Stimulated activated CD4-positive, alpha-beta T cell treated with anti-CD3 and anti-CD28 coated beads, Interleukin-4, amount 100 ng/mL, for 24 hours (primary cell): ENCODE results near the gene XKRX.

ENCODE experiments used
- DNase-seq: peaks from one replicate; pipeline ENCODE4 v3.0.0-alpha.2; 2020

Gene XKRX

DNA sequence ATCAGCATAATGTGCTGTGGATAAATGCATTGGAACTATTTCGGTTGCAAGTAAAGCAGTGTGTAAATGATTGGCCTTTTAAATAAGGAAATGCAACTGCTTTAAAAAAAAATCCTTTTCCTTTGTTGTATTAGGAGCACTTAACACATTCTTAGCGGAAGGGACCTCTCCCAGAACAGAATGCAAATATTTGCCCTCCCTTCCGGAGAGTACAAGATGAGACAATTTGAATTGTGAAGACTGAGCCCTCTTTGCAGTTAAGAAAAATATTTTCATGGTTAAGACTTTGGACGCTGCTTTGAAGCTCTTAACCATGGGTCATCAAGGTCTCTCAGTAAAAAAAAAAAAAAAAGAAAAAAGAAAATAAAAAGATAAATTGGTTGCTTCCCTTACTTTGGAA lies 45.1 kb downstream of the XKRX start:
- no peak for DNase-seq

- DNase-seq: no peak
These were observed 48.3 kb downstream of the XKRX start for GRCh38 chrX:100880368-100880767.

DNA sequence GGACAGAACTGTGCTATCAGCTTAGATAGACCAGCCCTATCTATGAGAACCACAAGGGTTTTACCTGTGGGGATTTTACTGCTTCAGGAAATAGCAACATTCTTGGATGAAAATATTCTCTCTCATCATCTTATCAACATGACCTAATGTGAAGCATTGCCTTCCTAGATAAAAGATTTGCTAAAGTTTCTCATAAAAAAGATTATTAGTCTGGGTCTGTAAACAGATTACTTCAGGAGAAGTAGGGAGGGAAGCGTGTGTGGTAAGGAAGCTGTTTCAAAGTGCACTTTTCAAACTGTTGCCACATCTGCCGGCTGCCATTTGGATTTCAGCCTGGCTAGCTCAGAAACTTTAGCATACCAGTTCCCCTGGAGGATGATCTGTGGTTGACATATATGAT lies 54.4 kb downstream of the XKRX start, which contains the start of gene NOX1:
Gene NOX1, minus strand, starts transcription at position 35 of the 400 bp plus-strand sequence. CDS start 220 bp downstream, outside the sequence.
- DNase-seq: no peak

GRCh38 chrX:100871594-100872560 lies 56.8 kb downstream of the XKRX start:
- no peak for DNase-seq

- DNase-seq: no peak
These were observed 58.2 kb downstream of the XKRX start for GRCh38 chrX:100870527-100870926.

DNA sequence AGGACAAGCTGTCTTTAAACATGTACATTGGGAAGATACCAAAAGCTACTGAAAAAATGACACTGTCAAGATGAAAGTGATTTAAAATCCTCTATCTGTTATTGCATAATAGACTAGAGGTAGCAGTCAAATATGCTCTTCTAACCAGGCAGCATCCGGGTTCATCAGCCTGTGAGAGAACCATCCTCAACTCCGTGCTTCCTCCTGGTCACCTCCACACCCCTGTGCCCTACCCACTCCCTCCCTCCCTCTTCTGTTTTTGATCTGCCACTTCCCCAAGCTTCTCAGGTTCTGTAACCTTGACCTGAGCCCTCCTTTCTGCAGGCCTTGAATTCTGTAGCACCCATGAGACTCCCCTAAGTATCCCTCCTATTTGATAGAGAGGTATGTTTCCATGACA lies 60.4 kb downstream of the XKRX start:
- no peak for DNase-seq

DNA sequence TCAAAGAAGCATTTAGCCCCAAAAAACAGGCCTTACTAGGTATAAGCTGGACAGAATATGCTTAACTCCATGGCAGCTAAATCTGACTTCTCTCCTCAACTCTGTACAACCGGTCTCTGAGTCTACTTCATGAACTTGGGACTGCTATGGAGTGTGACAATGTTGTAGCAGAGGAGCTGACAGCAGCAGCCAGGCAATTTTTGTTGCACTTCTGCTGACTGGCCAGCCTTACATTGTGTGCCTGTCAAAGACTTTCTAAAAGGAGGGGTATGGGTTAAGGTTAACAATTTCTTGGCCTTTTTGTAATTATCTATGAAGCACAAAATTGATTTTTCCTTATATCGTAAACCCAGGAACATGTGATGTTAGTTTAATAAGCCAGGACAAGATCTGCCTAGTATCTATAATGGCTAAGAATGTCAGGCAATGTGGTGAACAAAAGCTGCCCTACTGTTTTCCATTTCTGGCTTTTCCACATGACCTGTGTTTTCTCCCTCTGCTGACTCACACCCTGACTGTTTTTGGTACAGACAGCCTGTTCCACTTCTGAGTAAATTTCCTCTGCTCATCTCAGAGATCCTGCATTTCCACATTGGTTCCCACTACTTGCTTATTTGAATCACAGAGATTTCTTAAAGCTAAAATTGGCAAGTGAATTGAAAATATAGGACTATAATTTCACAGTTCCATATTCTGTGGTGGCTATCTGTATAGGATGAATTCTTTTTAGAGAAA lies 63.9 kb downstream of the XKRX start:
- no peak for DNase-seq
